ENCODE results near the gene PTPRN2.
"Not testable (repeated sequence)": the region's sequence is repeated elsewhere in the genome, so short reads cannot be mapped to it uniquely, and the experiment has no call there.

Gene PTPRN2

DNA sequence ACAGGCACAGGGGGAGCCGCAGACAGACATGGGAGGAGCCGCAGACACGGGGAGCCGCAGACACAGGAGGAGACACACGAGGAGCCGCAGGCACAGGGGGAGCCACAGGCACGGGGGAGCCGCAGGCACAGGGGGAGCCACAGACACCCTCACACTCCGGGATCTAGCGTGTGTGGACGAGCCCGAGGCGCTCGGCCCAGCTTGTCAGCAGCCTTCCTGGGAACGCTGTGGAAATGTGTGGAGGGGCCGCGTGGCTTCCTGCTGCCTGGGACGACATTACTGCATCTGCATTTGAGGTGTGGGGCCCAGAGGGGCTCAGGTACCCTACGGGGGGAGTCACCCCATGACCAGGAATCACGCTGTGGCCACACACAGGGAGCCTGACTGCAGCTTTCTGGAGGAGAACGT lies 313.2 kb downstream of the PTPRN2 start:
- H3K27me3 ChIP-seq (ENCODE audit: insufficient read depth, low read length, poor library complexity) = no peaks in the 10 kb centered on the region
- H3K4me3 ChIP-seq (ENCODE audit: low read length) = no peak overlapping the region
- WGBS (ENCODE audit: extremely low coverage, insufficient coverage, low lambda C conversion rate) = no CpG with 5 or more reads among the region's 21 CpGs
- H2BK5ac ChIP-seq (ENCODE audit: low read length) = no peak overlapping the region
- H3K36me3 ChIP-seq (ENCODE audit: control insufficient read depth, insufficient read depth, low read length) = no peaks in the 10 kb centered on the region
- H3K4me1 ChIP-seq (ENCODE audit: control insufficient read depth, low read depth, low read length) = no peaks in the 10 kb centered on the region
- H3K27ac ChIP-seq (ENCODE audit: low read depth, low read length) = no peak overlapping the region
- H2BK120ac ChIP-seq (ENCODE audit: low read depth, low read length) = no peak overlapping the region
- no peak for DNase-seq
- H2AK5ac ChIP-seq (ENCODE audit: low read length) = no peak overlapping the region
- no peaks in the 10 kb centered on the region for H3K79me1 ChIP-seq (ENCODE audit: low read length)
- H3K23ac ChIP-seq (ENCODE audit: low read length) = no peak overlapping the region
- no peak overlapping the region for H3K18ac ChIP-seq (ENCODE audit: low read length)
- H2BK15ac ChIP-seq (replicated peaks; ENCODE audit: low read depth) = no peak overlapping the region
- H3K4ac ChIP-seq (ENCODE audit: low read depth, low read length) = no peak overlapping the region
- no peak overlapping the region for H3K4me2 ChIP-seq (ENCODE audit: low read length)
- no peak overlapping the region for H4K5ac ChIP-seq (ENCODE audit: low read length)
- no peak overlapping the region for H3K56ac ChIP-seq (ENCODE audit: low read length)
- no peak overlapping the region for H4K8ac ChIP-seq (ENCODE audit: low read depth, low read length)
- H3K9ac ChIP-seq (ENCODE audit: low read length) = no peak overlapping the region
- no peaks in the 10 kb centered on the region for H3K79me2 ChIP-seq (ENCODE audit: control insufficient read depth, insufficient read depth, low read length)

- not testable (repeated sequence) for H3K4ac ChIP-seq (ENCODE audit: low read depth, low read length); H3K79me2 ChIP-seq (ENCODE audit: control insufficient read depth, insufficient read depth, low read length); H3K18ac ChIP-seq (ENCODE audit: low read length); DNase-seq; H3K4me3 ChIP-seq (ENCODE audit: low read length); H2BK120ac ChIP-seq (ENCODE audit: low read depth, low read length); H4K8ac ChIP-seq (ENCODE audit: low read depth, low read length); H3K27me3 ChIP-seq (ENCODE audit: insufficient read depth, low read length, poor library complexity); H3K27ac ChIP-seq (ENCODE audit: low read depth, low read length); H3K56ac ChIP-seq (ENCODE audit: low read length); H3K36me3 ChIP-seq (ENCODE audit: control insufficient read depth, insufficient read depth, low read length); H3K23ac ChIP-seq (ENCODE audit: low read length); H2BK15ac ChIP-seq (replicated peaks; ENCODE audit: low read depth); H2BK5ac ChIP-seq (ENCODE audit: low read length); H3K9ac ChIP-seq (ENCODE audit: low read length); H2AK5ac ChIP-seq (ENCODE audit: low read length); H4K5ac ChIP-seq (ENCODE audit: low read length); H3K79me1 ChIP-seq (ENCODE audit: low read length); H3K4me2 ChIP-seq (ENCODE audit: low read length); H3K4me1 ChIP-seq (ENCODE audit: control insufficient read depth, low read depth, low read length)
- no CpG with 5 or more reads among the region's 38 CpGs for WGBS (ENCODE audit: extremely low coverage, insufficient coverage, low lambda C conversion rate)
These were observed 313.8 kb downstream of the PTPRN2 start for GRCh38 chr7:158273756-158274342.

GRCh38 chr7:158273138-158273651 lies 314.4 kb downstream of the PTPRN2 start:
- Histone ChIP-seq H3K4me1 (ENCODE audit: control insufficient read depth, low read depth, low read length) (no peaks in the 10 kb centered on the region), H3K79me1 (ENCODE audit: low read length) (no peaks in the 10 kb centered on the region), H3K9ac (ENCODE audit: low read length) (no peak overlapping the region), H4K5ac (ENCODE audit: low read length) (no peak overlapping the region), H3K23ac (ENCODE audit: low read length) (no peak overlapping the region), H3K18ac (ENCODE audit: low read length) (no peak overlapping the region), H3K4me3 (ENCODE audit: low read length) (no peak overlapping the region), H4K8ac (ENCODE audit: low read depth, low read length) (no peak overlapping the region), H2BK5ac (ENCODE audit: low read length) (no peak overlapping the region), H3K56ac (ENCODE audit: low read length) (no peak overlapping the region), H3K36me3 (ENCODE audit: control insufficient read depth, insufficient read depth, low read length) (no peaks in the 10 kb centered on the region), H3K4ac (ENCODE audit: low read depth, low read length) (no peak overlapping the region), H3K27ac (ENCODE audit: low read depth, low read length) (no peak overlapping the region), H3K4me2 (ENCODE audit: low read length) (no peak overlapping the region), H2BK15ac (replicated peaks; ENCODE audit: low read depth) (no peak overlapping the region), H3K27me3 (ENCODE audit: insufficient read depth, low read length, poor library complexity) (no peaks in the 10 kb centered on the region), H2BK120ac (ENCODE audit: low read depth, low read length) (no peak overlapping the region), H3K79me2 (ENCODE audit: control insufficient read depth, insufficient read depth, low read length) (no peaks in the 10 kb centered on the region), H2AK5ac (ENCODE audit: low read length) (no peak overlapping the region)
- no CpG with 5 or more reads among the region's 31 CpGs for WGBS (ENCODE audit: extremely low coverage, insufficient coverage, low lambda C conversion rate)
- DNase-seq = no peak

GRCh38 chr7:158272509-158273137 lies 315.0 kb downstream of the PTPRN2 start:
- H2BK15ac ChIP-seq (replicated peaks; ENCODE audit: low read depth) = no peak overlapping the region
- H3K4me2 ChIP-seq (ENCODE audit: low read length) = no peak overlapping the region
- no CpG with 5 or more reads among the region's 15 CpGs for WGBS (ENCODE audit: extremely low coverage, insufficient coverage, low lambda C conversion rate)
- H3K9ac ChIP-seq (ENCODE audit: low read length) = no peak overlapping the region
- no peak overlapping the region for H4K5ac ChIP-seq (ENCODE audit: low read length)
- H2BK120ac ChIP-seq (ENCODE audit: low read depth, low read length) = no peak overlapping the region
- no peak overlapping the region for H2AK5ac ChIP-seq (ENCODE audit: low read length)
- H3K27ac ChIP-seq (ENCODE audit: low read depth, low read length) = no peak overlapping the region
- no peaks in the 10 kb centered on the region for H3K36me3 ChIP-seq (ENCODE audit: control insufficient read depth, insufficient read depth, low read length)
- H4K8ac ChIP-seq (ENCODE audit: low read depth, low read length) = no peak overlapping the region
- no peak for DNase-seq
- no peaks in the 10 kb centered on the region for H3K79me2 ChIP-seq (ENCODE audit: control insufficient read depth, insufficient read depth, low read length)
- H3K23ac ChIP-seq (ENCODE audit: low read length) = no peak overlapping the region
- no peak overlapping the region for H3K18ac ChIP-seq (ENCODE audit: low read length)
- H3K79me1 ChIP-seq (ENCODE audit: low read length) = no peaks in the 10 kb centered on the region
- H3K56ac ChIP-seq (ENCODE audit: low read length) = no peak overlapping the region
- no peaks in the 10 kb centered on the region for H3K27me3 ChIP-seq (ENCODE audit: insufficient read depth, low read length, poor library complexity)
- no peak overlapping the region for H3K4ac ChIP-seq (ENCODE audit: low read depth, low read length)
- no peak overlapping the region for H2BK5ac ChIP-seq (ENCODE audit: low read length)
- H3K4me1 ChIP-seq (ENCODE audit: control insufficient read depth, low read depth, low read length) = no peaks in the 10 kb centered on the region
- no peak overlapping the region for H3K4me3 ChIP-seq (ENCODE audit: low read length)

GRCh38 chr7:158272091-158272490 lies 315.5 kb downstream of the PTPRN2 start:
- Histone ChIP-seq H3K4me1 (ENCODE audit: control insufficient read depth, low read depth, low read length) (no peaks in the 10 kb centered on the region), H3K36me3 (ENCODE audit: control insufficient read depth, insufficient read depth, low read length) (no peaks in the 10 kb centered on the region), H3K27me3 (ENCODE audit: insufficient read depth, low read length, poor library complexity) (no peaks in the 10 kb centered on the region), H3K4me3 (ENCODE audit: low read length) (no peak overlapping the region), H2BK5ac (ENCODE audit: low read length) (no peak overlapping the region), H4K8ac (ENCODE audit: low read depth, low read length) (no peak overlapping the region), H3K27ac (ENCODE audit: low read depth, low read length) (no peak overlapping the region), H3K79me1 (ENCODE audit: low read length) (no peaks in the 10 kb centered on the region), H3K18ac (ENCODE audit: low read length) (no peak overlapping the region), H2BK120ac (ENCODE audit: low read depth, low read length) (no peak overlapping the region), H3K9ac (ENCODE audit: low read length) (no peak overlapping the region), H3K4ac (ENCODE audit: low read depth, low read length) (no peak overlapping the region), H3K23ac (ENCODE audit: low read length) (no peak overlapping the region), H2AK5ac (ENCODE audit: low read length) (no peak overlapping the region), H4K5ac (ENCODE audit: low read length) (no peak overlapping the region), H2BK15ac (replicated peaks; ENCODE audit: low read depth) (no peak overlapping the region), H3K79me2 (ENCODE audit: control insufficient read depth, insufficient read depth, low read length) (no peaks in the 10 kb centered on the region), H3K4me2 (ENCODE audit: low read length) (no peak overlapping the region), H3K56ac (ENCODE audit: low read length) (no peak overlapping the region)
- no peak for DNase-seq
- no CpG with 5 or more reads among the region's 12 CpGs for WGBS (ENCODE audit: extremely low coverage, insufficient coverage, low lambda C conversion rate)

- H3K27ac ChIP-seq (ENCODE audit: low read depth, low read length) = no peak overlapping the region
- WGBS (ENCODE audit: extremely low coverage, insufficient coverage, low lambda C conversion rate) = no CpG with 5 or more reads among the region's 11 CpGs
- DNase-seq = no peak
These were observed 316.0 kb downstream of the PTPRN2 start for GRCh38 chr7:158271646-158272045.

More at GRCh38 chr7:158271646-158272045, 316.0 kb downstream of the PTPRN2 start:
- Histone ChIP-seq H3K4ac (ENCODE audit: low read depth, low read length) (no peak overlapping the region), H3K23ac (ENCODE audit: low read length) (no peak overlapping the region), H3K56ac (ENCODE audit: low read length) (no peak overlapping the region), H2BK120ac (ENCODE audit: low read depth, low read length) (no peak overlapping the region), H3K9ac (ENCODE audit: low read length) (no peak overlapping the region), H3K4me3 (ENCODE audit: low read length) (no peak overlapping the region), H4K8ac (ENCODE audit: low read depth, low read length) (no peak overlapping the region), H3K4me1 (ENCODE audit: control insufficient read depth, low read depth, low read length) (no peaks in the 10 kb centered on the region), H4K5ac (ENCODE audit: low read length) (no peak overlapping the region), H3K79me1 (ENCODE audit: low read length) (no peaks in the 10 kb centered on the region), H3K4me2 (ENCODE audit: low read length) (no peak overlapping the region), H3K79me2 (ENCODE audit: control insufficient read depth, insufficient read depth, low read length) (no peaks in the 10 kb centered on the region), H2BK15ac (replicated peaks; ENCODE audit: low read depth) (no peak overlapping the region), H3K36me3 (ENCODE audit: control insufficient read depth, insufficient read depth, low read length) (no peaks in the 10 kb centered on the region), H2BK5ac (ENCODE audit: low read length) (no peak overlapping the region), H3K18ac (ENCODE audit: low read length) (no peak overlapping the region), H3K27me3 (ENCODE audit: insufficient read depth, low read length, poor library complexity) (no peaks in the 10 kb centered on the region), H2AK5ac (ENCODE audit: low read length) (no peak overlapping the region)
